ELF-1 (cell line): ENCODE measurements around the gene BPIFB4.

Source experiments
- DNase-seq: peaks from one replicate; pipeline ENCODE4 v3.0.0-alpha.2; 2016; ENCODE audit warnings: low read depth, low spot score

The BPIFB4 gene

DNA sequence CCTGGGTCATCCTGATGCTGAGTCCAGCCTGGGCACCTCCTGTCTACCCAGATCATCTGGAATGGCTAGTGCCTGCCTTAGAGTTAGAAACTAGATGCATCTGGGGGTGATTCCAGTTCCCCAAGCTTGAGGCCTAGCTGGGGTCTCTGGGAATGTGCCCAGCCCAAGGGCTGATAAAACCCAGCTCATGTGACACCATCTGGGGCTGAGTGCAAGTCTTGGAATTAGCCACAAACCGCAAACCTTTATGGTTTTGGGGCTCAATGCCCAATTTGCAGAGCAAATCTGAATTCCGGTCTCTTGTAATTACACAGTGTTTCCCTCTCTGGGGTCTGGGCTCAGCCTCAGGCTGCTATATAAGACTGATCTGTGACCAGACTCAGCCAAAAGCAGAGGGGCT, at the start of gene BPIFB4:
TSS of gene BPIFB4 (plus strand) at position 385 of the 400 bp plus-strand sequence. CDS start 1,884 bp downstream, outside the sequence.
- DNase-seq = no peak

DNA sequence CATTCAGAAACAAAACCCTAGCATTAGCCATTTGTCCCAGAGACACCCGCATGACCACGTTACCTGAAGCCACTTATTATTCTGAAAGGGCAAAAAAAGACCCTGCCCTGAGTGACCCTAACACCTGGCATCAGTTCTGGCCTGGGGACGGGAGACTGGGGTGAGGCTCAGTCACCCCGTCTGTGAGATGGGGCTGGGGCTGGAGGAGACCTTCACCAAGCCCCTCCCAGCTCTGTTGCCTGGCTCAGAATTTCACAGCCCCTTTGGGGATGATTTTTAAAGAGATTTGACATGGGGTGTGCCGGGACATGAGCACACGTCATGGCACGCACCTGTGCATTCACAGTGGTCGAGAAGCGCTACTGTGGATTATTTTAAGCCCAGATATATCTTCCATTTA, 49.4 kb upstream of the BPIFB4 start:
- no peak for DNase-seq

DNA sequence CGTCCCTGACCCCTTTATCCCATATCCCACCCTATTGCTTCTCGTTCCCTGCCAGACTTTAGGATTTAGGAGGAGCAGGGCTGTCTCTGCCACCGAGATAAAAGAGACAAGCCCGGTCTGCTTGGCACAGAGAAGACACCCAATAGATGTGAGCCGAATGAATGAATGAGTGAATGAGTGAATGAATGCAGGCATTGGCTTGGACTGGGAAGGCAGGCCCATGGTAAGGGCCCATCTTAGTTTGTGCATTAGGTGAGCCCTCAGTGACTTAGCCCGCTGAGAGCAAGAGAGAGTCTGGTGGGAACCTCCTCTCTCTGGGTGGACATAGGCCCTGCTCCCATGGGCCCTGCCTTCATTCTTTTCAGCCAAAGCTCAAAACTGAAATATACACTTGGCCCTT, 48.9 kb upstream of the BPIFB4 start:
- no peak for DNase-seq

DNA sequence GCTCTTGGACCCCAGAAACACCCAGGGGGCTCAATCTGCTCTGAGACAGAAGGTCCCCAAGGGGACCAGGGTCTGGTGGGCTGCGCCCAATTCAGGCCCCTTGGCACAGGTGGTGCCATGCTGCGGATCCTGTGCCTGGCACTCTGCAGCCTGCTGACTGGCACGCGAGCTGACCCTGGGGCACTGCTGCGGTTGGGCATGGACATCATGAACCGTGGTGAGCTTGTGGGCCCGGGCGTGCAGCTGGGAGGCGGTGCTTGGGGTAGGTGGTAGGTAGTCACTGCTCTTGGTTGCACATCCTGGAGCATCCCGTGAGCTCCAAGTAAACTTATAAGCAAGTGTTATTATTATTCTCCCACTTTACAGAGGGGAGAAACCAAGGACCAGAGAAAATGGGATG, 47.9 kb upstream of the BPIFB4 start, which contains the start of gene BPIFB6:
TSS of gene BPIFB6 (plus strand) at position 118 of the 400 bp plus-strand sequence. CDS start at position 118, 0 bp downstream.
- DNase-seq = no peak

DNA sequence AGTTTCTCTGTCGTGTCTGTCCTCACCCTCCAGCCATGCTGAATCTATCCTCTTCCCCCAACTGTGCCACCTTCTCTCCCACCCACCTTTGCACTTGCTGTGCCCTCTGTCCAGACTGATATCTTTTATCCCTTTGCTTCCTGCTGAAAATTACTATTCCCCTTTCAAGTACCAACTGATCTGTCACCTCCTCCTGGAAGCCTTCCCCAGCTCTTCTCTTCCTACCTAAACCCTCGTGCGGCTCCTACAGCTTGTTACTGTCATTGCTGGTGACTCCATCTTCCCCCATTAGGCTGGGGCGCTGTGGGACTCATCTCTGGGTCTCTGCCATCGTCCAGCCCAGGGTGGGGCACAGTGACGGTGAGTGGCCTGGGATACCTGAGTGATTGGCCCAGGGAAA, 46.9 kb upstream of the BPIFB4 start:
- no peak for DNase-seq

DNA sequence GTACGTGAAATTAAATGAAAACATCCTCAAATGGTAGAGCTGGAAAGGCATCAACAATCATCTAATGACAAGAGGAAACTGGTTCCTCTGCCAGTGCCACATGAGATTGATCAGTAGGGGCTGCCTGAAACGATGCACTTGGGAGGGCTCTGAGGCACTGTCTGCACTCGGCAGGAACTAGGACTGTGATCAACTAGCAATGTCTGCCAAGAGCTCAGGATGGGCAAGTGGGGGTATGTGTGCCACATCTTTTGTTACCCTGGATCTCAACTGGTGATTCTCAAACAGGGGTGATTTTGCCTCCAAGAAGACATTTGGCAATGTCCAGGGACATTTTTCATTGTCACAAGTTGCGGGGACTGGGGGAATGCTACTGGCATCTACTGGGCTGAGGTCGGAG, 46.1 kb upstream of the BPIFB4 start:
- DNase-seq = no peak

DNA sequence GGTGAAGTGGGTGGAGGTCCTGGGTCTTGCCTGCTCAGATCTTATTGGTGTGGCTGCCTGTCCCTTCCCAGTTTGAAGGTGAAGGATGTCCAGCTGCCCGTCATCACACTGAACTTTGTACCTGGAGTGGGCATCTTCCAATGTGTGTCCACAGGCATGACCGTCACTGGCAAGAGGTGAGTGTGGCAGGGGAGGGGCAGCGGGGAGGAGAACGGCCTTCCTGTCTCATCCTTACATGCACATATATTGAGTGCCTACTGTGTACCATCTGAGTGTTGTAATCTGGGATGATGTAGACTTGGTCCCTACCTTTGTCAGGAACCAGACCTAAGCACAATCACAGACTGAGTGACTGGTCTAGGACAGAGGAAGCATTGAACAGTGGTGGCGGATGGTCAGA, 45.3 kb upstream of the BPIFB4 start:
- no peak for DNase-seq

DNA sequence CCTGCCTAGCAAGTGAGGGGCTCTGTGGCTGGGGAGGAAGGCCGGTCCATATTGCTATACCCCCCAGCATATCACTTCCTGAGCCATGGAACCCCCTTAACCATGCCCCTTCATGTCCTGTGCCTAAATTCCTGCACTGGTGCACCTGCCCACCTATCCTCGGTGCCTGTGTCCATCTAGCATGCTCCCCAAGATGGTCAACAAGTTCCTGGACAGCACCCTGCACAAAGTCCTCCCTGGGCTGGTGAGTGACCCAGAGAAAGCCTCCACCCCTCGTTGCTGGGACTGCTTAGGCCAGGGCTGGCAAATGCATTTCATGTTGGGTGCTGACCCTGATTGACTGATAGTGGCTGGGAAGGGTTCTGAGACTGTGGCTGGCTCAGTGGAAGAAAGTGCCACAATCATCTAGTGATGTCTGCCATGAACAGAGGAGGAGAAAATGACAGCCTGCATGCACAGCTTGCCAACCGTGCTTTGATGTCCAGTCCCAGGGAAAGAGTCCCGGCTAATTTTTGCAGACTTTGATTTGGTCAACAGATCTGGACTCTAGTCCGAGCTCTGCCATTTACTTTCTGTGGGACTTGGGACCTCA, 44.4 kb upstream of the BPIFB4 start:
- no peak for DNase-seq

DNA sequence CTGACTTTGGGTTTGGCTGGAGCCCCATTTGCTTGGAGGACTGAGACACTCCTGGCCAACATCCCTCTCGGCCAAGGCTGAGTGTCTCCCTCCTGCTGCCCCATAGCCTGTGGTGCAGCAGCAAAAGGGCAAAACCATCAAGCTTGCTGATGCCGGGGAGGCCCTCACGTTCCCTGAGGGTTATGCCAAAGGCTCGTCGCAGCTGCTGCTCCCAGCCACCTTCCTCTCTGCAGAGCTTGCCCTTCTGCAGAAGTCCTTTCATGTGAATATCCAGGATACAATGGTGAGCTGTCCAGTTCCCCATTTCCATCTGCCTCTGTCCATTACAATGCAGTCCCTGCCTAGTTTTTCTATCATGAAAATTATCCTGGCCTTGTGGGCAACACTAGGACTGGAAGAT, 42.0 kb upstream of the BPIFB4 start:
- DNase-seq = no peak

DNA sequence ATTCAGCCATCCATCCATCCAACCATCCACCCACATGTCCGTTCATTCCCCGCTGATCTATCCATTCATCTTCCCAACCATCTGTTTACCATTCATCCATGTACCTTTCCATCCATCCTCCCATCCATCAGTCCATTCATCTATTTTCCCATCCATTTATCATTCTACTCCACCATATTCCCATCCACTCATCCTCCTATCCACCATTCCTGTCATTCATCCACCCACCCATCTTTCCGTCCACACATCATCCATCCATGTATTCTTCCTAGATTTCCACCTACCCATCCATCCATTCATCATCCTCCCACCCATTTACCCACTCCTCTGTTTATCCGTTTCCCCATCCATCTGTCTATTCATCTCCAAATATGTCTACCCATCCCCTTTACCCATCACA, 41.2 kb upstream of the BPIFB4 start:
- DNase-seq = no peak

DNA sequence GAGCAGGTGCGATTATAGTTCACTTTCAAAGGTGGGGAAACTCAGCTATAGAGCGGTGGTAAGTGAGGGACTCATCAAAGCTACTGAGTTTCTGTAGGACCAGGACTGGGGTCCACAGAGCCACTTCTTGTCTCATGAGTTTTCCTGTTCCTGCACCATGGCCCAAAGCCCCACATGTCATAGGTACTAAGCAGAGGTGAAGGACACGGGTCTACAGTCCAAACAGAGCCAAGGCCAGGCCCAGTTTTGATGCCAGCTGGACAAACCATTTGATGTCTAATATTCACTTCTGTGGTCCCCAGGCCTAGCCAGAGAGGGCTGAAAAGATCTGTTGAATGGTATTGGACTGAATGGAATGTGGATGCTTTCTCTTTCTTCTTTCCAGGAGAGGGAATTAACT, 37.0 kb upstream of the BPIFB4 start:
- DNase-seq = no peak

DNA sequence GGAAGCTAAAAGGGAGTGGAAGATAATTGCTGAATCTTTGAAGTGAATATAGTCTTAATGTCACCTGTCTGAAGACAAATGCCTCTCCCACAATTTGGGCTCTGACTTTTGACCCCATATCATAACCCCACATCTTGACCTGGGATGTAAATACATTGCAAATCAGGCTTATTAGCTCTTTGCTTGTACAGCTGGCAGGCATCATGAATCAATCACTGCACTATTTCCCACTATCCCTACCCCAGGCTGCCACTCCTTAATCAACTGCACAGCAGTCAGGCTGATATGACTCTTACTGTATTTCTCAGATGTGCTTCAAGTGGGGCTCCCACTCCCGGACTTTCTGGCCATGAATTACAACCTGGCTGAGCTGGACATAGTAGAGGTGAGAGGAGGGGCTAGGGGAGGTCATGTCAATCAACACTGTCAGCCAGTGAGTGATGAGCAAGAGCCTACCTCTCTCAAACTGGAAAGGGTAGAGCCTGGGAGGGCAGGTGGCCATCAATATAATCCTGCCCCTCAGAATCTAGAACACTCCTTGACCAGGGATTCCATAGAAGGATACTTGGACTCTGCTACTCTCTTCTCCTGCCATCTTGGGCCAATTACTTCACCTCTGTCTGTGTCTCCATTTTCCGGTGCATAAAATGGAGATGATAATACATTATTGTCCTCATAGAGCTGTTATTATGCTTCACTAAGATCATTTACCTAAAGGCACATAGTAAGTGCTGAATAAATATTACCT, 36.3 kb upstream of the BPIFB4 start:
- no peak for DNase-seq

DNA sequence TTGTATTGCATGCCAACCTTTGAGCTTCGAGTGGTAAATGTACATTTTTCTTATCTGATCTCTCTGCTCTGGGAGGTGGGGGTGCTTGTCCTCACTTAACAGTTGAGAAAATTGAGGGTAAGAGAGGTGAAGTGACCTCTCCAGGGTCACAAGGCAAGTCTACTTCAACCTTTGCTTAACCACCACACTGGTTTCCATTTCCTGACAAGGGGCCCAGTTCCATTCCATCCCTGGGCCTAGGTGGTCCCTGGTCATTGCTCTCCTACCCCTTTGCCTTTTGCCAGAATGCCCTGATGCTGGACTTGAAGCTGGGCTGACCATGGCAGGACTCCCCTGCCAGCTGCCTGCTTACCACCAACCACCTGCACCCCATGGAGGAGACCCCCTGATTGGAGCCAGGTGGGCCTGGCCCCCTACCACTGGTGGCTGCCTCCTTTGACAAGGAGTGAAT, 35.7 kb upstream of the BPIFB4 start:
- no peak for DNase-seq

DNA sequence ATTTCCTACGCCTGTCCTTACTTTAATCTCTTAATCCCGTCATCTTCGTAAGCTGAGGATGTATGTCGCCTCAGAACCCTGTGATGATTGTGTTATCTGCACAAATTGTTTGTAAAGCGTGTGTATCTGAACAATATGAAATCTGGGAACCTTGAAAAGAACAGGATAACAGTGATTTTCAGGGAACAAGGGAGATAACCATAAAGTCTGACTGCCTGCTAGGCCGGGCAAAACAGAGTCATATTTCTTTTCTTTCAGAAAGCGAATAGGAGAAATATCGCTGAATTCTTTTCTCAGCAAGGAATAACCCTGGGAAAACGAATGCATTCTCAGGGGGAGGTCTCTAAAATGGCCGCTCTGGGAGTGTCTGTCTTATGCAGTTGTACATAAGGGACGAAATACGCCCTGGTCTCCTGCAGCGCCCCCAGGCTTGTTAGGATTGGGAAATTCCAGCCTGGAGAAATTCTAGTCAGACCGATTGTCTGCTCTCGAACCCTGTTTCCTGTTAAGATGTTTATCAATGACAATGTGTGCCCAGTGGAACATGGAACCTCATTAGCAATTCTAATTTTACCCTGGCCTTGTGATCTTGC, 34.2 kb upstream of the BPIFB4 start:
- DNase-seq = peak; percentile 14

DNA sequence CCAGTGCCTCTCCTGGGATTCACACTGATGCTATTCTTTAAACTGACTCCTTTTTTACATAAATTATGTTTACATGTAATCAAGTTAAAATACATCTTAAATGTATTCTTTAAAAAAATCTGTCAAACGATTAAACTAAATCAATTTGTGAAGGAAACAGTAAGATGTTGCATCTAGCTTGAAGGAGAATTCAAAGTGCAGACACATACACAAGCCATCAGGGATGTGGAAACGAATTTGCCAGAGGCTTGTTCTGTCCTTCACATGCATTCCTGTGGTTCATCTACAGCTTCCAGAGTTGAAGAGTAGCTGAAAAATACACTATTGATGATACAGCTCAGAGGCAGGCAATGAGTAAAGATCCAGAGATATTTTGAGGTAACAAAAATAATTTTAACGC, 33.0 kb upstream of the BPIFB4 start:
- no peak for DNase-seq

DNA sequence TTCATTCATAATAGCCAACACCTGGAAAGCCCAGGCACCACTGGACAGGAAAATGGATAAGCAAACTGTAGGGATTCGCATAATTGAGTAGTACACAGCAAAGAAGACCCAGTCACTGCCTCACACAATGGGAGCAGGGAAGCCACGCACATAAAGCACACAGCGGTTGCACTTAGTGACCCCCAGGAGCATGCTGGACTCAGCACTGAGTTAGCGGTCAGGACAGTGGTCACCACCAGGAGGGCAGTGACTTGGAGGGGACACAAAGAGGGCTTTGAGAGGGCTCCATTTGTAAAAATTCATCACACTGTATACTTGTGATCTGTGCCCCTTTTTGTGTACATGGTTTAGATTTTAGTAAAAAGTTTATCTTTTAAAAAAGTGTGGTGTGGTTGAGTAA, 28.1 kb upstream of the BPIFB4 start:
- no peak for DNase-seq

DNA sequence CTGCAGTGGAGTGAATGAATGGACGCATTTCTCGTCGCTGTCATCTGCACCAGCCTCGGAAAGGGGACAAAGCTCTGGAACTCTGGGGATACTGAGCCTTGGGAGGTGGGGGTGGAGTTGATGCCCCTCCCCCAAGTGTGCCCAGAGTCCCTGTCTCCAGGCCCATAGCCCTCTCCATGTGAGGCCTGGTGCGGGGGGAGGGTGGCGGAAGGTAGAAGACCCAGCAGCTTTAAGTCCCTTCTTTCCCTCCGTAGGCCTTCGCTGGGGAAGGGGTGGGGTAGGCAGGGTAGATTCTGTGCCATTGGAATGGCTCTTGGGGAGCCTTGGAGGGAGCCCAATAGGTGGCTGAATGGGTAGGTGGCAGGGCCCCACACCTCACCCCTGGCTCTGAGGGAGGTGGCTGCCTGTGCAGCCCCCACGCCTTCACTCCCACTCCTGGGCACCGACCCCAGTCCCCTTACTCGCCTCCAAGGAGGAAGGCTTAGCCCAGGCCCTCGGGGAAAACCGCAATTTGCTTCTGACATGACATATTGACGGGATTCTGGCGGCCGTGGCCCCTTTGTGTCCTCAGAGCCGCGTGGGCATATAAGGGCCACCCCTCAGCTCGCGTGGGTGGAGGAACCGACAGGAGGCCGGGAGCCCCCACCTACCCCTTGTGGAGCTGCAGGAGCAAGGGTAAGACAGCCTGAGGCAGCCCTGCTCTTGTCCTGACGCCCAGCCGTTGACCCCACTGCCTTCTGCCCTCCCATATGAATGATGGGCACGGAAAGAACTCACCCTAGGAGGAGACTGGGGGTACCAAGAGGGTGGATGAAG, 25.9 kb upstream of the BPIFB4 start, which contains the start of gene BPIFB3:
TSS of gene BPIFB3 (plus strand) at position 613 of the 816 bp plus-strand sequence. CDS start 1,533 bp downstream, outside the sequence.
- DNase-seq = no peak

DNA sequence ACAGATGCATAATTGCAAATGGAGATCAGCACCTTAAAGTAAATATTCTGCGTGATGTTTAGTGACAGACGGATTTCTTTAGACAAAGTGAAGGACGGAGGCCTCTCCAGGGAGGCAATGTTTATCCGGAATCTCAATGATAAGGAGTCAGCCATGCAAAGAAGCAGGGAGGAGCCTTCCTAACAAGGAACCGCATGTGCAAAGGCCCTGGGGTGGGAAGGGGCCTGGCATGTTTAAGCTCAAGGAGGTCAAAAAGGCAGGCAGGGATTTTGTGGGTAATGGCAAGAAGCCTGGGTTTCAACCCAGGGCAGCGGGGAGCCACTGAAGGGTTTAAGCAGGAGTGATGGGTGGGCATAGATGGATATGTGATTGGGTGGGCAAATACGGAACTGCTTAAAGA, 25.1 kb upstream of the BPIFB4 start:
- DNase-seq = no peak

DNA sequence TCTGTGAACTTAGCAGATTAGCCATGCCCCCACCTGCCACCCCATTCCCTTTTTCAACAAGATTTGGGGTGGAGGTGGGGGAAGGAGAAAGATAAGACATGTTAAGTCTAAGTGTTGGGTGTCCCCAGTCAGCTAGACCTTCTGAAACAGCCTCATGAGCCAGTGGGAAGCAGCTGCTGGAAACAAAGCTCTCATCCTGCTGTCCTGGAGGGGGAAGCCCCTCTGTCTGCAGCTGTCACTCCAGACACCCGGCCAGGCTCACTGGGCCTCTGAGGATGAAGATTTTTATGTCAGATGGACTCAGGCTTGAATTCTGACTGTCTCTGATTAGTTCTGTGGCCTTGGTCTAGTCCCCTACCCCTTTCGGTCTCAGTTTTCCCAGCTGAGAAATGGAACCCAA, 24.7 kb upstream of the BPIFB4 start:
- no peak for DNase-seq

DNA sequence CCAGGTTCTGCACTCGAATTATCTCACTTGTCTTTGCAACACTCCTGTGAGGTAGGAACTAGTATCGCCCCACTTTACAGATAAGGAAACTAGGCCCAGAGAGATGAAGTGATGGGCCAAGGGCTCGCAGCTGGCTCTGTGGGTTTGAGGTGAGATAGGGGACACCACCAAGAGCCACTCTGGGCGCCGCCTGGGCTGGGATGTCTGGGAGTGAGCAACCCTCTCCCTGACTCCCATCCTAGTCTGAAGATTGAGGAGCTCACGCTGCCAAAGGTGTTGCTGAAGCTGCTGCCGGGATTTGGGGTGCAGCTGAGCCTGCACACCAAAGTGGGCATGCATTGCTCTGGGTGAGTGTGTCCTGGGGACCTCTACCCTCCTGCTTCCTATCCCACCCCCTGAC, 20.3 kb upstream of the BPIFB4 start:
- no peak for DNase-seq

DNA sequence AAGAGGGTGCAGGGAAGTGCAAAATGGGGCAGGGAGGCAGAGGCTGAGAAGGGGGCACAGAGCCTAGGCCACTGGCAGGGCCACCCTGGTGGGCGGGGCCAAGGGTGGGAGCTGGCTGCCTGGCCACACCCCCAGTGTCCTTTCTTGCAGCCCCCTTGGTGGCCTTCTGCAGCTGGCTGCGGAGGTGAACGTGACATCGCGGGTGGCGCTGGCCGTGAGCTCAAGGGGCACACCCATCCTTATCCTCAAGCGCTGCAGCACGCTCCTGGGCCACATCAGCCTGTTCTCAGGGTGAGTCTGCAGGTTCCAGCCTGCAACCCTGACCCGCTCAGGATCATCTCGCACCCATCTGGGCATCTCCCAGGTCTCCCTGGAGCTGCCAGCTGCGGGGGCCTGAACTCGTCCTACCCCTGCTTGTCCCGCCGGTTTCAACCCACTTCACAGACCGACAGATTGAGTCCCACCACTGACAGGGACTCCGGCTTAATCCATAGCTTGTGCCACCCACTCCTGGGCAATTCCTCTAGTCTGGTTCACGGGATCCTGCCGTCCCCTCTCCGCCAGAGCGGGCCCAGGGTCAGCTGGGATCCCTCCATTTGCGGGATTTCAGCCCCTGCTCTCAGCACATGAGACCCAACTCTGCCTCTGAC, 19.6 kb upstream of the BPIFB4 start:
- DNase-seq = no peak

DNA sequence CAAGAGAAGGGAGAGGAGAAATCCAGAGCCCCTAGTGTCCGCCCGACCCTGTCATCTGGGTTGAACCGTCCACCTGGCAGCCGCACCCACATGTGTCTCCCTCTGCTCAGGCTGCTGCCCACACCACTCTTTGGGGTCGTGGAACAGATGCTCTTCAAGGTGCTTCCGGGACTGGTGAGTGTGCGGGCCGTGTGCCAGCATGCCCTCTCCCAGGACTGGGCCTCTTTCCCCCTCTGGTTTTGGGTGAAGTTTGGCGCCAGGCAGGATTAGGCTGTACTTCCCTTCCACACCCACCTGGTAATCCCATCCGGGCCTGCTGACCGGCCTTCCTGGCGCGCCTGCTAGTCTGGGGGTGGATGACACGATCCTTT, 17.8 kb upstream of the BPIFB4 start:
- DNase-seq = no peak
